Neuronal stem cell (in vitro differentiated cells): Measurements from ENCODE around the gene AMOTL1.

Experiments
- DNase-seq: peaks from one replicate; pipeline ENCODE4 v3.0.0-alpha.2; 2013; ENCODE audit warnings: low spot score
- H2AFZ ChIP-seq: one replicate; pipeline ENCODE4 v1.6.1; 2013; ENCODE audit warnings: mild to moderate bottlenecking, low read length, inconsistent platforms
- H2AK5ac ChIP-seq: 2 replicates; pipeline ENCODE4 v1.6.1; 2013; ENCODE audit warnings: low read depth, mild to moderate bottlenecking, inconsistent platforms, low read length, moderate library complexity, mixed read lengths
- H2BK120ac ChIP-seq: 2 replicates; pipeline ENCODE4 v1.6.1; 2013; ENCODE audit warnings: low read depth, mild to moderate bottlenecking, inconsistent platforms, low read length, moderate library complexity, mixed read lengths
- H2BK12ac ChIP-seq: one replicate; pipeline ENCODE4 v1.6.1; 2013; ENCODE audit warnings: low read length, inconsistent platforms
- H2BK15ac ChIP-seq: 2 replicates; pipeline ENCODE4 v1.6.1; 2013; ENCODE audit warnings: mild to moderate bottlenecking, low read length, inconsistent platforms, mixed read lengths
- H2BK5ac ChIP-seq: one replicate; pipeline ENCODE4 v1.6.1; 2013; ENCODE audit warnings: inconsistent platforms, mild to moderate bottlenecking, low read length, moderate library complexity
- H3K14ac ChIP-seq: one replicate; pipeline ENCODE4 v1.6.1; 2013; ENCODE audit warnings: low read length, inconsistent platforms
- H3K18ac ChIP-seq: 2 replicates; pipeline ENCODE4 v1.6.1; 2013; ENCODE audit warnings: low read length, inconsistent platforms
- H3K23ac ChIP-seq: 2 replicates; pipeline ENCODE4 v1.6.1; 2013; ENCODE audit warnings: low read depth, mild to moderate bottlenecking, mixed read lengths, low read length, inconsistent platforms; ENCODE audit not compliant: poor library complexity
- H3K27ac ChIP-seq: replicated peaks from 3 replicates; pipeline ENCODE4 v1.5.1; 2013; ENCODE audit warnings: low read length, inconsistent platforms
- H3K27me3 ChIP-seq, 3 experiments: 2 replicates each; pipeline ENCODE4 v1.6.1; 2013; ENCODE audit warnings: low read length in 3 of 3, mild to moderate bottlenecking in 2 of 3, inconsistent platforms in 1 of 3, low read depth in 1 of 3, mixed read lengths in 1 of 3, moderate library complexity in 1 of 3; ENCODE audit not compliant: control insufficient read depth in 3 of 3, insufficient read depth in 3 of 3
- H3K36me3 ChIP-seq, 2 donors: replicated peaks in 1 of 2; 2 replicates each; pipeline ENCODE4 v1.6.1; 2013; ENCODE audit warnings: low read length in 2 of 2; ENCODE audit not compliant: control insufficient read depth in 2 of 2, insufficient read depth in 2 of 2
- H3K4ac ChIP-seq: 2 replicates; pipeline ENCODE4 v1.6.1; 2013; ENCODE audit warnings: inconsistent platforms, mild to moderate bottlenecking, low read length, moderate library complexity
- H3K4me1 ChIP-seq, 2 donors: 1 replicate in 1 of 2; 2 replicates in 1 of 2; pipeline ENCODE4 v1.6.1; 2013; ENCODE audit warnings: low read length in 2 of 2, low read depth in 1 of 2; ENCODE audit not compliant: control insufficient read depth in 2 of 2, insufficient read depth in 1 of 2
- H3K4me2 ChIP-seq: one replicate; pipeline ENCODE4 v1.6.1; 2013; ENCODE audit warnings: mild to moderate bottlenecking, low read length, inconsistent platforms; ENCODE audit not compliant: insufficient read depth, poor library complexity, severe bottlenecking
- H3K4me3 ChIP-seq, 2 donors: 2 replicates each; pipeline ENCODE4 v1.5.1; 2013; ENCODE audit warnings: low read length in 2 of 2, mild to moderate bottlenecking in 2 of 2, inconsistent platforms in 1 of 2, moderate library complexity in 1 of 2
- H3K79me1 ChIP-seq: one replicate; pipeline ENCODE4 v1.6.1; 2013; ENCODE audit warnings: low read depth, mild to moderate bottlenecking, inconsistent platforms, low read length, moderate library complexity
- H3K9ac ChIP-seq: one replicate; pipeline ENCODE4 v1.6.1; 2013; ENCODE audit warnings: mild to moderate bottlenecking, low read depth, low read length, inconsistent platforms; ENCODE audit not compliant: poor library complexity
- H3K9me3 ChIP-seq, 2 donors: replicated peaks in 1 of 2; 2 replicates each; pipeline versions ENCODE3 to v1.6.1; 2013; ENCODE audit warnings: low read length in 2 of 2, mild to moderate bottlenecking in 2 of 2, inconsistent platforms in 1 of 2, low read depth in 1 of 2, mixed read lengths in 1 of 2, moderate library complexity in 1 of 2; ENCODE audit not compliant: control insufficient read depth in 2 of 2, insufficient read depth in 1 of 2
- H4K8ac ChIP-seq: one replicate; pipeline ENCODE4 v1.6.1; 2013; ENCODE audit warnings: low read depth, mild to moderate bottlenecking, inconsistent platforms, low read length, moderate library complexity
- H4K91ac ChIP-seq: one replicate; pipeline ENCODE4 v1.6.1; 2013; ENCODE audit warnings: low read length, low read depth, mild to moderate bottlenecking, inconsistent platforms; ENCODE audit not compliant: poor library complexity
- WGBS, 2 donors: extraction: QIAGEN DNeasy Blood & Tissue Kit; methylation state at CpG; one replicate each; pipeline ENCODE4 v1.1.7; 2013; ENCODE audit warnings: missing lambda C conversion rate in 2 of 2, mixed read lengths in 1 of 2; ENCODE audit not compliant: insufficient read length in 2 of 2, insufficient replicate concordance in 1 of 2; ENCODE audit errors: extremely low coverage in 2 of 2; 5-methylcytosine and 5-hydroxymethylcytosine counted together

AMOTL1 gene

DNA sequence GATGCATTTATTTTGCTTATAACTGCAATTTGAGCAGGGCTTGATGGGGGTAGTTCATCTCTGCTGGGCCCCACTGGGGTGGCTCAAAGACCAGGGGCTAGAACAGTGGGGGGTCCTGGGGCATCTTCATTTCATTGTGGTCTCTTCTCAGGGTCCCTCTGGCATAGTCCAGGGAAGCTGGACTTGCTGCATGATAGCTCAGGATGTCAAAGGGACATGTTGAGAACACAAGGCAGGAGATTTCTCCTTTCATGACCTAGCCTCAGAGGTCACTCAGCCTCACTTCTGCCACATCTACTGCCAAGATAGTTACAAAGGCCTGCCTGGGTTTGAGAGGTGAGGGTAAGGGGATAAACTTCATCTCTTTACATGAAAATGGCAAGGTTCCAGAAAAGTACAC is 115.7 kb downstream of the AMOTL1 start:
- no peak overlapping the region for H3K4ac ChIP-seq

GRCh38 chr11:94884376-94884775 is 116.2 kb downstream of the AMOTL1 start:
- Histone ChIP-seq H2BK12ac (no peak overlapping the region), H2BK15ac (no peak overlapping the region), H2BK5ac (no peak overlapping the region), H3K23ac (no peak overlapping the region), H2BK120ac (no peak overlapping the region), H3K14ac (no peak overlapping the region), H4K8ac (no peak overlapping the region), H3K4me3 (no peak overlapping the region), H3K9me3 (peaks cover 5 to 16% of the 10 kb centered on the region in 2 donors), H3K27me3 (no peaks in the 10 kb centered on the region), H3K36me3 (peaks cover 3 to 68% of the 10 kb centered on the region in 2 donors), H3K9ac (no peak overlapping the region), H4K91ac (no peak overlapping the region), H2AK5ac (no peak overlapping the region), H3K18ac (no peak overlapping the region), H3K4ac (no peak overlapping the region), H3K4me2 (no peak overlapping the region), H3K4me1 (peaks cover 0 to 5% of the 10 kb centered on the region in 2 donors), H3K27ac (no peak overlapping the region), H3K79me1 (no peaks in the 10 kb centered on the region), H2AFZ (no peak overlapping the region)
- DNase-seq: no peak
- WGBS, 2 donors: no CpG with 5 or more reads among the region's 6 CpGs

More for the DNA sequence above, 115.7 kb downstream of the AMOTL1 start:
- no peak overlapping the region for H3K18ac ChIP-seq
- no peak for DNase-seq
- no peak overlapping the region for H3K27ac ChIP-seq
- H3K23ac ChIP-seq: no peak overlapping the region
- no peaks in the 10 kb centered on the region for H3K27me3 ChIP-seq
- peaks cover 0 to 5% of the 10 kb centered on the region in 2 donors for H3K4me1 ChIP-seq
- H4K91ac ChIP-seq: no peak overlapping the region
- no peak overlapping the region for H2AFZ ChIP-seq
- no peak overlapping the region for H4K8ac ChIP-seq
- H3K36me3 ChIP-seq: peaks cover 7 to 73% of the 10 kb centered on the region in 2 donors
- H2BK5ac ChIP-seq: no peak overlapping the region
- H3K4me3 ChIP-seq: no peak overlapping the region
- H3K14ac ChIP-seq: no peak overlapping the region
- no peak overlapping the region for H2BK120ac ChIP-seq
- no peak overlapping the region for H2AK5ac ChIP-seq
- H3K79me1 ChIP-seq: no peaks in the 10 kb centered on the region
- H3K4me2 ChIP-seq: no peak overlapping the region
- no peak overlapping the region for H2BK12ac ChIP-seq
- H3K9ac ChIP-seq: no peak overlapping the region
- H2BK15ac ChIP-seq: no peak overlapping the region
- H3K9me3 ChIP-seq: peaks cover 5 to 16% of the 10 kb centered on the region in 2 donors

DNA sequence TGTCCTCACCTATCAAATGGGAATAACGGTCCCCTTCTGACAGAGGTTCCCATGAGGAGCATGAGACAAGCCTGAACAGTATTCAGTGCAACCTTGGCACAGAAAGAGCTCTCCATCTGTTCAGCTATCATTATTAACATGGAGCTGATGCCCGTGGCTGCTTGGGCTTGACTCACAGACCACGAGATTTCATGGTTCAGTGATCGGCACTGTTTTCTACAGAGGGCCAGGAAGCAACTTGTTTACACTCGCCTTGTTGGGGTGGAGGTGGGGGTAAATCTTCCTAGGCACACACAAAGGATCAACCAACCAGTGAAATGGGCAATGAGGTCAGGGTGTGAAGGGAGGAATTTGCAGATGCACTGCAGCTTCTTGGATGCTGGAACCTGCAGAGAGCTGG is 117.0 kb downstream of the AMOTL1 start:
- Histone ChIP-seq H3K4me3 (no peak overlapping the region), H4K8ac (no peak overlapping the region), H2BK12ac (no peak overlapping the region), H2BK5ac (no peak overlapping the region), H3K4me2 (no peak overlapping the region), H3K9me3 (peaks cover 5 to 16% of the 10 kb centered on the region in 2 donors), H3K4me1 (peaks cover 0 to 5% of the 10 kb centered on the region in 2 donors), H3K27ac (no peak overlapping the region), H4K91ac (no peak overlapping the region), H2BK120ac (no peak overlapping the region), H2BK15ac (no peak overlapping the region), H3K36me3 (peaks cover 1 to 60% of the 10 kb centered on the region in 2 donors), H3K4ac (no peak overlapping the region), H3K23ac (no peak overlapping the region), H3K14ac (no peak overlapping the region), H3K27me3 (no peaks in the 10 kb centered on the region), H2AK5ac (no peak overlapping the region), H3K18ac (no peak overlapping the region), H2AFZ (no peak overlapping the region), H3K9ac (no peak overlapping the region), H3K79me1 (no peaks in the 10 kb centered on the region)
- DNase-seq: no peak
- no CpG with 5 or more reads among the region's 5 CpGs for WGBS, 2 donors

- Histone ChIP-seq H3K36me3 (peaks cover 0 to 56% of the 10 kb centered on the region in 2 donors), H4K8ac (no peak overlapping the region), H3K4me3 (no peak overlapping the region), H2BK15ac (no peak overlapping the region), H3K79me1 (no peaks in the 10 kb centered on the region), H3K9me3 (peaks cover 5 to 16% of the 10 kb centered on the region in 2 donors), H2AK5ac (no peak overlapping the region), H2BK12ac (no peak overlapping the region), H3K18ac (no peak overlapping the region), H3K4me1 (peaks cover 0 to 5% of the 10 kb centered on the region in 2 donors), H4K91ac (no peak overlapping the region), H3K4ac (no peak overlapping the region), H3K27me3 (no peaks in the 10 kb centered on the region), H2BK5ac (no peak overlapping the region), H3K4me2 (no peak overlapping the region), H2BK120ac (no peak overlapping the region), H3K9ac (no peak overlapping the region), H3K14ac (no peak overlapping the region), H3K23ac (no peak overlapping the region), H3K27ac (no peak overlapping the region), H2AFZ (no peak overlapping the region)
- no peak for DNase-seq
Observed at GRCh38 chr11:94885581-94885980, 117.4 kb downstream of the AMOTL1 start.
